ENCODE data around the gene ACTR3C. TPM values are rescaled to one million over a fixed set of nuclear protein-coding genes. Genes with fewer than 3 reads are reported as not detected.
"Not testable (repeated sequence)": the region's sequence is repeated elsewhere in the genome, so short reads cannot be mapped to it uniquely, and the experiment has no call there.

ACTR3C gene
- total RNA-seq, 1 donor from 2014 or later = 20.1 TPM

DNA sequence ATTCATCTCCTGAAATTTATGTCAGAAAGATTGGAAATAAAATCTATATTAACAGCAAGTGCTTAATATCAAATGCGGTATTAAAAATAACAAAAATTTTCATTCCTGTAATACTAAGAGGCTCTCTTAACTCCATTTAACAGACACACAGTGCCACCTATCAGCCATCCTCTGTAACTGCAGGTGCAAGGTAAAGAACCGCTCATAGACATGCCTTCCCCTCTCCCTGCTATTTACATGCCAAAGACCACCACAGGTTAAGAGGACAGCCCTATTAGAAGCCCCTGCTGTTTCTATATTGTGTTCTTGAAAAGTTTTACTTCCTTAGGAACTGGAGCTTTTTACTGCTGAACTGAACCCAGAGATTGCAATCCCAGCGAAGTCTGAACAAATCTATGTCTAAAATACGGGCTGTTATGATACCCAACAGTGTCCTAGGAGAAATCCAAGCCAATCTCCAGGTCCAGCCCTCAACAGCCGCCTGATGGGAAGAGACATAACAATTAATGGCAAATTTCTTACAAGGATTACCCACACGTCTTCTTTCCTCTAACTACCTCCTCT is 47.1 kb downstream of the ACTR3C start:
- H3K9me3 ChIP-seq; DNase-seq; intact Hi-C loops (cut with DNase I); H3K4me1 ChIP-seq; H3K27ac ChIP-seq; H3K27me3 ChIP-seq; H3K4me3 ChIP-seq; H3K36me3 ChIP-seq: not testable (repeated sequence)
- peak; percentile 84 for ATAC-seq
- TF ChIP-seq, protein P1, sequence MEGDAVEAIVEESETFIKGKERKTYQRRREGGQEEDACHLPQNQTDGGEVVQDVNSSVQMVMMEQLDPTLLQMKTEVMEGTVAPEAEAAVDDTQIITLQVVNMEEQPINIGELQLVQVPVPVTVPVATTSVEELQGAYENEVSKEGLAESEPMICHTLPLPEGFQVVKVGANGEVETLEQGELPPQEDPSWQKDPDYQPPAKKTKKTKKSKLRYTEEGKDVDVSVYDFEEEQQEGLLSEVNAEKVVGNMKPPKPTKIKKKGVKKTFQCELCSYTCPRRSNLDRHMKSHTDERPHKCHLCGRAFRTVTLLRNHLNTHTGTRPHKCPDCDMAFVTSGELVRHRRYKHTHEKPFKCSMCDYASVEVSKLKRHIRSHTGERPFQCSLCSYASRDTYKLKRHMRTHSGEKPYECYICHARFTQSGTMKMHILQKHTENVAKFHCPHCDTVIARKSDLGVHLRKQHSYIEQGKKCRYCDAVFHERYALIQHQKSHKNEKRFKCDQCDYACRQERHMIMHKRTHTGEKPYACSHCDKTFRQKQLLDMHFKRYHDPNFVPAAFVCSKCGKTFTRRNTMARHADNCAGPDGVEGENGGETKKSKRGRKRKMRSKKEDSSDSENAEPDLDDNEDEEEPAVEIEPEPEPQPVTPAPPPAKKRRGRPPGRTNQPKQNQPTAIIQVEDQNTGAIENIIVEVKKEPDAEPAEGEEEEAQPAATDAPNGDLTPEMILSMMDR (IDR thresholded peaks at IDR 0.05) = peak; percentile 82

DNA sequence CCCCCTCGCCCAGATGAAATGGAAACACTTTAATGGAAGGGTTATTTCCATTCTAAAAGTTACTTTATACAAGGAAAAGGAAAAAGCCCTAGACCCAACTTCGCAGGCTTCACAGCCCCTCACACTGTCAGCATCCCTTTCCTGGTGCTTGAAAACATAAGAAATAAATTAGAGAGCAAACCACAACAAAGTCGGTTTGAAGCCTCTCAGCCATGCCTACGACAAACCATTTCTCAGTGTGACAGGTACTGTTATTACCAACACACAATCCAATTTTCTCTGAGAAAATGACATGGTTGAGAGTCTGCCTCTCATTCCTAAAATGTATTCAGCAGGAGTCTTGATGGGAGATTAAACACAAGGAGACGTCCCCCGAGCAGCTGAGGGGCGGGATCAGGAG is 51.4 kb downstream of the ACTR3C start:
- ATAC-seq; H3K27me3 ChIP-seq; H3K9me3 ChIP-seq; H3K27ac ChIP-seq; H3K4me3 ChIP-seq; DNase-seq; intact Hi-C loops (cut with DNase I); H3K4me1 ChIP-seq; H3K36me3 ChIP-seq: not testable (repeated sequence)

DNA sequence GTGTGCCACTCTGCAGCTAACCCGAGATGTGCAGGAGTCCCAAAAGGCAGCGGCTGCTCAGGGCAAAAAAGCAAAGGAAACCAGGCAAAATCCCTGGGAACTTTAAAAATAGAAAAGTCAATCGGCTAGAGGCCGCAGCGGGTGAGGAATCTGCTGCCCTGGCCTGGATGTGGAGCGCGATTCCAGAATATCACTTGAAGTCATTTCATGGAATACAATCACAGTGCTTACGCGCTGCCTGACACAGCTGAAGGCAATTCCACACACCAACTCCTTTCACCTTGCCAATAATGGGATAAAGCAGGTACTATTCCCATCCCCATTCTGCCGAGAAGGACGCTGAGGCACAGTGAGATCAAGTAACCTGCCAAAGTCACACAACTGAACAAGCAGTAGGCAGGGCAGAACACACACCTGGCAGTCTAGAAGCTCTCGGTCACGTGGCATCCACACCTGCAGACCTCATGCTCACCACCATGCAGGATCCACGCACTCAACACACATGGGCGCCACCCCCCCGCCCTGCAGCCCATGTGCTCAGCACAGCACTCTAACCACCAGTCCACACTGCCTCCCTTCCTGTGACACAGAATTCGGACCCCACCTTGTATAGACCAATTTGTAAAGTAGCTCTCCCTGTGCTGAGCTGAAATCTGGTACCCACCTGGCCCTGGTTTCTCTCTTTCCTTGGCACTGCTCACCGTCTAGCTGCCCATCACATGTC is 53.1 kb downstream of the ACTR3C start:
- H3K36me3 ChIP-seq; H3K4me3 ChIP-seq; intact Hi-C loops (cut with DNase I); H3K27me3 ChIP-seq; H3K4me1 ChIP-seq; H3K9me3 ChIP-seq; H3K27ac ChIP-seq; ATAC-seq; DNase-seq: not testable (repeated sequence)

DNA sequence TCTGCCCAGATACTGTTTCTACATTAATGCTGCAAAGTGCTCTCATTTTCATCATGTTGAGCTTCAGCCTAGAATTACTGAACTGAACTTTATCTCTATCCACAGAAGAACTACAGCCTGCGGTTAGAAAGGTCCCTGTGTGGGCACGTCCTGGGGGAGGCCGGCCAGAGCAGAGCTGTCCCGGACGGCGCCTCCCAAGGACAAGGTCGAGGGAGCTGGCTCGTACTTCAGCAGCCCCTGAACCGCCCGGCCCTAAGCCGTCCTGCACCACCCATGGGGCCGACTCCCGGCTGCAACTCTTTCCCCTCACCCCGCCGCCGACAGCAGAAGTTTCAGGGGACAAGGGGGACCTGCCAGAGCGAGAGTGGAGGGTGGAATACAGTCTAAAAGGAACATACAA is 54.5 kb downstream of the ACTR3C start:
- H3K27ac ChIP-seq; H3K4me1 ChIP-seq; intact Hi-C loops (cut with DNase I); H3K27me3 ChIP-seq; H3K36me3 ChIP-seq; H3K4me3 ChIP-seq; H3K9me3 ChIP-seq; DNase-seq: not testable (repeated sequence)
- peak; percentile 18 for ATAC-seq

DNA sequence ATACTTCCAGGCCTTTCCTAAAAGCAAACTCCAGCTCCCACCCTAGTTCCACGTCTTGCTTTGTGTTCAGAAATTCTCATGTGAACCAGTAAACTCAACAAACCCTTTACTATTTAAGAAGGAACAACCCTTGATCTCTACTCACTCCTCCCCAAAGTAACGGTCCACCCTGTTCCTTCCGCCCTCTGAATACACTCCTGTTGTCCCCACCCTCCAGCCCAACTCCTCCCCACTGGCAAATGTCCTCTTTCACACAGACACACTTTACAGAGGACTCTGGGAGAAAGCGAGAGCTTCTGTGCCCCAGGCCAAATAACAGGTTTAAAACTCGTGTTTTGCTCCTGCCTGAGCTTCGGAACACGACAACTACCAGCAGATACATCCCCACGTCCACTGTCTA is 55.1 kb downstream of the ACTR3C start:
- H3K27me3 ChIP-seq; ATAC-seq; H3K4me1 ChIP-seq; H3K4me3 ChIP-seq; H3K27ac ChIP-seq; H3K36me3 ChIP-seq; H3K9me3 ChIP-seq; intact Hi-C loops (cut with DNase I); DNase-seq: not testable (repeated sequence)

DNA sequence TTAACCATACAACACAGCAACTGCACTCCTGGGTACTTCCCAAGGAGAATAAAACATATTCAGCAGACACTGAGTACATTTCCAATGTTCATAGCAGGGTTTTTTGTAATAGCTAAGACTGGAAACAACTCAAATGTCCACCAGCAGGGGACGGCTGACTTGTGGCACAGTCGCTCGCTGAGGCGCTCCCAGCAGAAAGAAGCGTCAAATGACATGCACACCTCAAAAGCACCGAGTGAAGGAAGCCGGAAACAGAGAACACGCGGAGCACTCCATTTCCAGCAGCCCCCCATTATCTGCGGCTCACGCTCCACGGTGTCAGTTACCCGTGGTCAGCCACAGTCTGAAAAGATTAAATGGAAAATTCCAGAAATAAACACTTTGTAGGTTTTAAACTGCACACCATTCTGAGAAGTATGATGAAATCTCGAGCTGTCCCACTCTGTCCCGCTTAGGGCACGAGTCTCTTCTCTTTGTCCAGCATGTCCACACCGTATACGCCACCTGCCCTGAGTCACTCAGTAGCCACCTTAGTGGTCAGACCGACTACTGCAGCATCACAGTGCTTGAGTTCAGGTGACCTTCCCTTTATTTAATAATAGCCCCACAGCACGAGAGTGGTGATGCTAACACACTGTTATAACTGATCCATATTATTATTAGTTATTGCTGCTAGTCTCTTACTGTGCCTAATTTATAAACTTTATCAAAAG is 56.2 kb downstream of the ACTR3C start:
- not testable (repeated sequence) for DNase-seq, H3K27me3 ChIP-seq
- TF ChIP-seq, protein P1 (IDR thresholded peaks at IDR 0.05) = peak; percentile 4

DNA sequence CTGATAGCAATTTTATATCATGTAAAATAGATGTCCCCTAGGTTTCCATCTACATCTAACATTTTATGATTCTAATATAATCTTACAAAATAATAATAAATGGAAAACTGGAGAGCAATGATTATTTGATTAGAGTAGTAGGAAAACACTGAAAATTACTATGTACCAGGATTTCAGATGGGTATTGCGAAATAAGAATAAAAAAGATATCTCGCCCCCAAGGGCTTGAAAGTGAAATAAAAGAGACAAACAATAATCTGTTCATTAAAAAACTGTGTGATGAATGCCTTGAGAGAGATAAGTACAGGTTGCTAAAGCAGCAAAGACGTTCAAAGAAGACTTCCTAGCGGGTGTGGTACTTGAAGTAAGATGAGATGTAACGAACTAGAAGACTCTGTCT is 60.7 kb downstream of the ACTR3C start:
- H3K27ac ChIP-seq; H3K36me3 ChIP-seq; H3K27me3 ChIP-seq; H3K9me3 ChIP-seq; DNase-seq; intact Hi-C loops (cut with DNase I); ATAC-seq; H3K4me1 ChIP-seq; H3K4me3 ChIP-seq: not testable (repeated sequence)

More for the DNA sequence above, 56.2 kb downstream of the ACTR3C start:
- H3K36me3 ChIP-seq; H3K9me3 ChIP-seq; H3K4me1 ChIP-seq; H3K4me3 ChIP-seq; H3K27ac ChIP-seq; ATAC-seq; intact Hi-C loops (cut with DNase I): not testable (repeated sequence)

DNA sequence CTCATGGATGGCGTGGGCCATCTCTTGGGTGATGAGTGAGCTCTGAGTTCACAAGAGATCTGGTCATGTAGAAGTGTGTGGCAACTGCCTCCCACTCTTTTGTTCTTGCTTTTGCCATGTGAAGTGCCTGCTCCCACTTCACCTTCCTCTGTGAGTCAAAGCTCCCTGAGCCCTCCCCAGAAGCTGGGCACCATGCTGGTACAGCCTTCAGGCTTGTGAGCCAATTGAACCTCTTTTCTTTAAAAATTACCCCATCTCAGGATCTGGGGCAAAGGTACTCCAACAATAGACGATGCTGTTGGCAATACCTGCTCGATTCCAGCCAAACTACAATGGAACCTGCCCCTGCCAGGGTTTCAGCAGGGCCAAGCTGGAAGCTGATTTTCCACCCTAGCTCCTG is 75.6 kb downstream of the ACTR3C start:
- H3K4me3 ChIP-seq; ATAC-seq; H3K27me3 ChIP-seq; H3K9me3 ChIP-seq; DNase-seq; H3K27ac ChIP-seq; intact Hi-C loops (cut with DNase I); H3K4me1 ChIP-seq; H3K36me3 ChIP-seq: not testable (repeated sequence)

DNA sequence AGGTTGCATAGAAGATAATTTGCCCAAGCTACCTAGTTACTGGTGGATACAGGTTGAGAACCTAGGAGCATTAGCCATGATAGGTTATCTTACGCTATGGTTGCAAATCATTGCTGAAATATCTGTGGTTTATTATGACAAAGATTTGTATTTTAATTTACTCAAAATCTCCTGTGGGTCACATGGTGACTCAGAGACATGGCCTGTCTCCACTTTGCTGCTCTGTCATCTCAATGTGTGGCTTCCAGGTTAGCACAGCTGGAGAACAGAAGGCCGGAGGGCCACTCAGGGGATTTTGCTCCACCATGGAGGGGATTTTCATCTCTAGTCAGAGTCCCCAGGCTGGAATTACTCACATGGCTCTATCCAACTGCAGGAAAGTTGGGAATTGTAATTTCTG is 78.1 kb downstream of the ACTR3C start:
- H3K27me3 ChIP-seq; DNase-seq; H3K4me3 ChIP-seq; H3K27ac ChIP-seq; intact Hi-C loops (cut with DNase I); H3K4me1 ChIP-seq; ATAC-seq; H3K36me3 ChIP-seq; H3K9me3 ChIP-seq: not testable (repeated sequence)

DNA sequence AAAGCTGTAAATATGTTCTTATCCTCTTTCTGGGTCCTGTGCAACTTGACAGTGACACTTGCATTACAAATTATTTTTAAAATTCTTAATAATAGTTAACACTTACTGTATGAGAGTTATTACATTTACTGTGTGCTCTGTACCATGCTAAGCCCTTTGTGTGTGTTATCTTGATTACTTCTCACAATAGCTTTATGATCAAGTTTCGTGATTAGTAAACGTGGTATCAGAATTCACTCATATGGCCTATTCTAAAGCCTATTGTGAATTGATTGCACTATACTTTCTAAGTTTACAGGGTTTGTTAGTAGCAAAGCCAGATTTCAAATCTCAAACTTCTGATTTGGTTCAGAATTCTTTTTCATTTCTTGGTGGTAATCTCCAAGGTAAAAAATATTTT is 80.4 kb downstream of the ACTR3C start:
- ATAC-seq; H3K36me3 ChIP-seq; H3K27me3 ChIP-seq; H3K4me1 ChIP-seq; H3K4me3 ChIP-seq; H3K27ac ChIP-seq; intact Hi-C loops (cut with DNase I); H3K9me3 ChIP-seq; DNase-seq: not testable (repeated sequence)

DNA sequence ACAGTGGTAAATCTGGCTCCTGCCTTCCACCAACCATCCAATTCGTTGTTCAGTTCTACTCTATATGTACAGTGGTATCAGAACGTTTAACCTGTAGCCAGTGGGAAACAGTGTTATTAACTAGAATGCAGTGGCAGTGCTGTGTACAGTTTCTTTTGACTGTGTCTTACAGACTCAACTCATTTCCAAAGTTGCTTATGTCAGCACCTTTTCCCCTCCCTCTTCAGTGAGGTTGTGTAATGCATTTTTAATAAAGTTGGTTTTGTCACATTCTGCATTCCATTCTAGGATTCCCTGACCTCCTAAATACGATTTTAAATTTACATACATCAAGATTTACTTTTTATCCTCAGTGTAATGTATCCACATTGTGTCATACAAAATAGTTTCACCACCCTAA is 97.9 kb downstream of the ACTR3C start:
- ATAC-seq; H3K27ac ChIP-seq; H3K27me3 ChIP-seq; H3K4me1 ChIP-seq; H3K4me3 ChIP-seq; H3K9me3 ChIP-seq; intact Hi-C loops (cut with DNase I); DNase-seq; H3K36me3 ChIP-seq: not testable (repeated sequence)
